DMS 273 (cell line): ENCODE measurements around the gene DRAXIN.
A peak's percentile ranks its signal among the peaks of the same experiment; 100 is the strongest.

Source experiments
- DNase-seq: peaks from one replicate; lab custom pipeline; 2025; ENCODE audit not compliant: unreplicated experiment; lab: John Stamatoyannopoulos, UW

Gene DRAXIN

DNA sequence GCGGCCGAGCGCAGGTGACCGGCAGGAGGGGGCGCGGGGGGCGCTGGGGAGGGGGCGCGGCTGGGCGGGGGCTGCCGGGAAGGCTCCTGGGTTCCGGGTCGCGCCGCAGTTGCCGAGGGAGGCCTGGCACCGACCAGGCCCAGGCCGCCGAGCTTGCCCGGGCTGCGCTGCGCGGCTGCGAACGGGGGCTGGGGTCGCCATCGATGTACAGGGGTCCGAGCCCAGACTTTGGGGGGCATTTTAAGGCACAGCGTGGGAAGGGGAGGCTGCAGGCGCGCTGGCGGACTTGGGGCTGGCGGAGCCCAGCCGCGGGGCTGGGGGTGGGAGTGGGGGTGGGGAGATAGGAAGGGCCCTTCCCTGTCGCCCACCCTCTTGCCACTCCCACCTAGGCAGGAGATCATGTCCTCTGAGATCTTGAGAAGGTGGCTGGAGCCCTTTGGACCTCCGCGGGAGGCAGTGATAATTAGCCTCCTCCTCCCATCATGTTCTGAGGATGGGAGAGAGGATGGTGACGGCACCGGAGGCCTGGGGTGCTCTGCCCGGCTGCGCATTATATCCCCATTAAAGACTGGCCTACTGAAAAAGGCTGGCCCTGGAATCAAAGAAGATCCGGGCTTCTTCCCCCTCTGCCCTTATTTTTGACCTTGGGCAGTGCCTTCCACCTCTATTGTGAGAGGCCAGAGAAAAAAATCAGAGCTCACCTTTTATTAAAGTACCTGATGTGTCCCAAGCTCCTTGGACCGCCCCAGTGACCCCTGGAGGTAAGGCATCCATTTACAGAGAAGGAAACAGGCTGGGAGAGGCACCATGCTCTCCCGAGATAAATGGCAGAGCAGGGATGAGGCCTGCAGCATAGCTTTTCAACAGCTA, 36.3 kb upstream of the DRAXIN start:
- DNase-seq: no peak

DNA sequence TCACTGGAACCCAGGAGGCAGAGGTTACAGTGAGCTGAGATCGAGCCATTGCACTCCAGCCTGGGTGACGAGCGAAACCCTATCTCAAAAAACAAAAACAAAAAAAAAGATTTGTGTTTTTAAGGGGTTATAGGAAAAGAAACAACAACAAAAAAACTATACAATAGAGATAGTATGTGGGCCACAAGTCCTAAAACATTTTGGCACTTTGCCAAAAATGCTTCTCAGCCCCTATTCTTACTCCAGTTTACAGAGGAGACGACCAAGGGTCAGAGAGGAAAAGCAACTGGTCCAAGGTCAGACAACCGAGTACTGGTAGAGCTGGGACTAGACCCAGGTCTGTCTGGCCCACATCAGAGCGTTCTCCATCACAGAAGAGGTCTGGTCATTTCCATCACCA, 33.9 kb upstream of the DRAXIN start:
- peak; percentile 36 for DNase-seq

DNA sequence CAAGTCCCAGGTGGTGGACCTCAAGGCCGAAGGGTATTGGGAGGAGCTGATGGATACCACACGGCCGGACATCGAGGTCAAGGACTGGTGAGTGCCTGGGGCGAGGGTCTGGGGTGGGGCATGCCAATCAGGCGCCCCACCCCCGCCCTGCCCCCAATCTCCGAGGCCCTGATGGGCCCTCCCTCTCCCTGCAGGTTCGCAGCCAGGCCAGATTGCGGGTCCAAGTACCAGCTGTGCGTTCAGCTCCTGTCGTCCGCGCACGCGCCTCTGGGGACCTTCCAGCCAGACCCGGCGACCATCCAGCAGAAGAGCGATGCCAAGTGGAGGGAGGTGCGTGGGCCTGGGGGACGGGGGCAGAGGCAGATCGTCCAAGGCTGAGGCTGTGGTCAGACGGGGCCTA, 33.0 kb upstream of the DRAXIN start:
- no peak for DNase-seq

DNA sequence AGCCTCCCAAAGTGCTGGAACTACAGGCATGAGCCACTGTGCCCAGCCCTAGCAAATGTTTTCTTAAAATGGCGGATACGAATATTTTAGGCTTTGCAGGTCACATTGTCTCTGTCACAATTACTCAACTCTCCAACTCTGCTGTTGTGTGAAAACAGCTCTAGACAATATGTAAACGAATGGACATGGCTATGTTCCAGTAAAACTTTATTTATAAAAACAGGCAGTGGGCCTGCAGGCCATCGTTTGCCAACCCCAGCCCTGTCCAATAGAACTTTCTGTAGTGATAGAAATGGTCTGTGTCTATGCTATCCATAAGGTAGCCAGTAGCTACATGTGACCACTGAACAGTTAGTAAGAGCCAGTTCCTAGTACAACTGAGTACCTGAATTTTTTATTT, 31.8 kb upstream of the DRAXIN start:
- no peak for DNase-seq

DNA sequence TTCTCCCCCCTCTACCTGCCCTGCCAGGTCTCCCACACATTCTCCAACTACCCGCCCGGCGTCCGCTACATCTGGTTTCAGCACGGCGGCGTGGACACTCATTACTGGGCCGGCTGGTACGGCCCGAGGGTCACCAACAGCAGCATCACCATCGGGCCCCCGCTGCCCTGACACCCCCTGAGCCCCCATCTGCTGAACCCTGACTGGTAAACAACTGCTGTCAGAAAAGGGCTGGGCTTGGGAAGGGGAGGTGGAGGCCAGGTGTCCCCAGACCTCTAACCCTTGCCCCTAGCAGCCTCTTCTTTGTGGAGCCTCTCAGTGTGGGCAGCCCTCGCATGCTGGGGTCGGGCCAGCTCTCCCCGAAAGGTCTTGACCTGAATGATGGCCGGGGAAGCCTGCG, 30.4 kb upstream of the DRAXIN start:
- no peak for DNase-seq

DNA sequence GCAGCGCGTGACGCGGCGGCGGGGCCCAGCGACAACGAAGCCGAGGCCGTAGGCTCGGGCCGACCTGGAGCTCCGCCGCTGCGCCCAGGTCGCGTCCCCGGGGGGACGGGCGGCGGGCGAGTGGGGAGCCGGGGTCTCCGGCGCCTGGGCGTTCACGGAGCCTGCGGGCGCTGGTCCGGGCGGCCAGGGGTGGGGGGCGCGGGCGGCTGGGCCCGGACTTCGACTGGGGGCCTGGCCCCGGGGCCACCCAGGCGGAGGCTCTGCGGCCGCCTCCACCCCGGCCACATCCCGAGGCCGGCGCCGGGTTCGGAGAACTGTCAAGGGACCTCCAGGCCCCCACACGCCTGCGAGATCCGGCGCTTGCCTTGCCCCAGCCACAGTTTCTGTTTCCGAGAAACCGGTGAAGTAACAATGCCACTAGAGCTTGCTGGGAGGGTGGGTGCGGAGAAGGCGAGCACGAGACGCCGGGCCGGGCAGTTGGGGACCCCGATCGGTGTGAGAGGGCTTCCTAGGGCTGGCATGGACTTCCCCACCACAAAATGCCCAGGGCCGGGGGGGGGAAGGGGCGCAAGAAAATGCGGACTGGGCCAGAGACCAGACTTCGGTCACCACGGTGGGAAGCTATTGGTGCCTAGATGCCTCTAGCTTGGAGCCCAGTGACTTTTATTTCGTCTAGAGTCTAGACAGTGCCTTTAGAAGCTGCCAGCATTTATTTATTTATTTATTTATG, 27.0 kb upstream of the DRAXIN start:
- peak; percentile 66 for DNase-seq

DNA sequence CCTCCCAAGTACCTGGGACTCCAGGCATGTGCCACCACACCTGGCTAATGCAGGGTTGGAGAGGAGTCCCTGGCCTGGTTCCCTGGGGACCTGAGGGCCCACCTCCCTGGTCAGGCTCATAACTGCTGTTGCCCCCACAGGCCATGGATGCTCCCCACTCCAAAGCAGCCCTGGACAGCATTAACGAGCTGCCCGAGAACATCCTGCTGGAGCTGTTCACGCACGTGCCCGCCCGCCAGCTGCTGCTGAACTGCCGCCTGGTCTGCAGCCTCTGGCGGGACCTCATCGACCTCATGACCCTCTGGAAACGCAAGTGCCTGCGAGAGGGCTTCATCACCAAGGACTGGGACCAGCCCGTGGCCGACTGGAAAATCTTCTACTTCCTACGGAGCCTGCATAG, 23.0 kb upstream of the DRAXIN start:
- DNase-seq: no peak

DNA sequence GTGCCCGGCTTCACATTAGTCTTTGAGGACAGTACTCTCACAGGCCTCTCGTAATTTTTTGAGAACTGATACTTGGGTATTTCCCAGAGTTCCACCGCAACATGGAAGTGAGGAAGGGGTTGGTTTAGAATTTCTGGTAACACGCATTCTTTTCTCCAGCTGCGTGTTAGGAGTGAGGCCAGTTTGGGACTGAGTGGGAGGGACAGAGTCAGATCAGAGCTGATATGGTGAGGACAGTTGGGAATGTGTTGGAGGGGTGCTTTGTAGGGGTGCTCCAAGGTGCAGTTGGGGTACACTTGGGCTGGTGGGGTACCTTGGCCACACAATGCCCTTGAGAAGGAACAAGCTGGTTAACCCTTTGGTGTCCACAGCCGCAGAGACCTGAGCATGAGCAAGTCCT, 20.8 kb upstream of the DRAXIN start:
- DNase-seq: no peak

DNA sequence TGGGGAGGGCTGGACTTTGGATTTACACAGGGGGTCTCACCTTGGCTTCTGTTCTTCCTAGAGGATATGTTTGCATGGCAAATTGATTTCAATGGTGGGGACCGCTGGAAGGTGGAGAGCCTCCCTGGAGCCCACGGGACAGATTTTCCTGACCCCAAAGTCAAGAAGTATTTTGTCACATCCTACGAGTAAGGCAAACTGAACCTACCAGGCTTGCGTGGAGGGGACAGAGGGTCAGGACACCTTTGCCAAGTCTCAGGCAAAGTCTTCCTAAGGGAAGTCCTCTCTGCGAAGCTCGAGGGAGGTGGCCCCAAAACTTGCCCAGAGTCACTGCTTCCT, 20.3 kb upstream of the DRAXIN start:
- DNase-seq: no peak

DNA sequence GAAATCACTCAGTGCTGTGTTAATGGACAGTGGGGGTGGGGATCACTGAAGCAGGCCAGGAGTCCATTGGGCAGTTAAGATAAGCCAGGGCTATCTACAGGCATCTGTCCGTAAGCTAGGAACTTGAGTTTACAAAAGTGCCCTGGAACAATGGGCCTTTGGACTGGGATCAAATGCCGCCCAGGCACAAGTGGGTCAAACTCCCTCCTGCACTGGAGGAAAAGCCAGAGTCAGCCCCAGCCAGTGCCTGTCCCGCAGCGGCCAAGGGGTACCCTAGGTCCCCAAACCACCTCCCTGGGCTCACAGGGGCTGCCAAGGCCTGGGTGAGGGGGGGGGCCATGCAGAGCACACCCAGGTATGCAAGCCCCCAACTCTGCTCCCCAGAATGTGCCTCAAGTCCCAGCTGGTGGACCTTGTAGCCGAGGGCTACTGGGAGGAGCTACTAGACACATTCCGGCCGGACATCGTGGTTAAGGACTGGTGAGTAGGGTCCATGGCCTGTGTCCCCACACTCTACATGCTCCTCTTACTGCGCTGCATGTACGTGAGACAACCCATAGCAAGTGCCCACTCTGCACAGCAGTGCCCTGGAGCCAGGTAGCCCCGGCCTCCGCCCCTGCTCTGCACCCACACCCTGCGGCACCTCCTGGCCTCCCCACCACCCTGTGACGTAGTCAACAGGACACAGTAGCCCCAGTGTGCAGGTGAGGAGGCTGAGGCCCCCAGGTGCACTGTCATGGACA, 19.8 kb upstream of the DRAXIN start:
- DNase-seq: no peak

DNA sequence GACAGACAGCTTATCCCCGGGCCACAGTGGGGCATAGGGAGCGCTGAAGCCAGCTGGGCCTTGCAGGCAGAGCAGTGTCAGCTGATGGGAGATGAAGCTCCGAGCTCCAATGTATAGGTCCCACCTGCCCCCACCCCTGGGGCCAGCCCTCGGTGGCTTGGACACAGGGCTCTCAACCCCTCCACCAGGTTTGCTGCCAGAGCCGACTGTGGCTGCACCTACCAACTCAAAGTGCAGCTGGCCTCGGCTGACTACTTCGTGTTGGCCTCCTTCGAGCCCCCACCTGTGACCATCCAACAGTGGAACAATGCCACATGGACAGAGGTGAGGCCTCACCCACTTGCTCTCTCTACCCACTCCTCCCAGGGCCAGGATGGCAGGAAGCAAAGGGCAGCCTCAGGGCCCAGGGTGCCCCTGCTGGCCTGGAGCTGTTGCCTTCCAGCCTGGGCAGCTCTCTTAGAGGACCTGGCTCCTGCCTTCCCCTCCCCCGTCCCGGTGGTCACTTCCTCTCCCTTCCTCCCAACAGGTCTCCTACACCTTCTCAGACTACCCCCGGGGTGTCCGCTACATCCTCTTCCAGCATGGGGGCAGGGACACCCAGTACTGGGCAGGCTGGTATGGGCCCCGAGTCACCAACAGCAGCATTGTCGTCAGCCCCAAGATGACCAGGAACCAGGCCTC, 18.3 kb upstream of the DRAXIN start:
- DNase-seq: no peak

DNA sequence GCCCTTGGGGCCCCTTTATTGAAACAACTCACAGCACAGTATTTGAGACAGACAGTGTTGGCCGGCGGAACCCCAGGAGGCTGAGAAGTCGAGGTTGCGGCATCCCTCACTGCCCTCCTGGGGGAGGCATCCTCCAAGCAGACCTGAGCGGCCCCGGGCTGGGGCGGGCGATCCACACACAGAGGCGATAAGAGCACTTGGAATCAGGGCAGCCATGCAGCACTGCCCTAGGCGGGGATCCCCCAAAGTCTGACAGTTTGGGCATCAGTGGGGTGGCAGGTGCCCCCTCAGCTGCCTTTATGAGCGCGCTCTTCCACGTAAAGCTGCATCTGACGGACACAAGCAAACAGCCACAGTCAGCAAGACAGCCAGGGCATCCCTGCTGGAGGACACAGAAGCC, 17.0 kb upstream of the DRAXIN start:
- no peak for DNase-seq

DNA sequence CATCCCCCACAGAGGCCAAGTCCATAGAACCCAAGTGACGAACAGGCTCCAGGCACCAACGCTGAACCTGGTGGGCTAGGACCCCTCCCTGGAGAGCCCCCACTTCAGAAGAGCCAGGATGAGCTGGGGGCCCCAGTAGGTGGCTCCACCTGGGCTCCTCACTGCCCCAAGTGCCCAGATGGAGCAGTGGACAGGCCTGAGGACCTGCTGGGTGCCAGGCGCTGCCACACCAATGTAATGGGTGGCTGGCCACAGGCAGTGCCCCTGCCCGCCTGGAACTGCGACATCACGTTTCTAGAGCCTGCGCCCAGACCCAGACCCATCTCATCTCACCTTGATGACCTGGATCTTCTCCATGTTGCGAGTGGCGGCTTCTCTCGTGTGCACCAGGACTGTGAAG, 16.2 kb upstream of the DRAXIN start:
- no peak for DNase-seq

DNA sequence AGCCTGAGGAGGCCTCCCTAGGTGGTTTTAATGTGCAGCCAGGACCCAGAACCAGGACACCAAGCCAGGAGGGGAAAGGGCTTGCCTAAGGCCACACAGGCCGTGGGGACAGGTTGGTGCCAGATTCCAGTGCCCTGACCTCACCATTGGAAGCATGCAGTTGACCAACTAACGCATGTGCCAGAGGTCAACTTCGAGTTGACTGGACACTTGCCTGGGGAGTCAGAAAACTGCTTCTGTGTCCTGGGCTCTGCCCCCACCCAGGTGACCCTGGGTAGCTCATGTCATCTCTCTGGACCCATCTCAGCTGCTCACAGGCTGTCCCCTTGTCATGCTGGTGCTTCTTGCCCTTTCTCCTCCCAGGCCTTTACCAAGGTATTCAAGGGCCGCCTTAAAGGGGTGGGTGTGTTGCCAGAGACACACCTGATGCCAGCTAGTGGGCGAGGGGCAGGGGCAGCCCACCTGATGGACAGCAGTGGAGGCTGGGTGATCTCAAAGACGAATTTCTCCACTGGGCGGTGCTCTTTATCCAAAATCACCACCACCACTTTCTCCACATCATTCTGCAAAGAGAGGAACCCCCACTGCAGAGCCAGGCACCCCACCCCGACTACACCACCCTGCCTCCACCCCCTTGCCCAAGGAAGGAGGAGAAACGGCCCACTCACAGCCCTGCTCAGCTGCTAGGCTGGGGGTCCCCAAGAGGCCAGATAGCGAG, 15.0 kb upstream of the DRAXIN start:
- no peak for DNase-seq

DNA sequence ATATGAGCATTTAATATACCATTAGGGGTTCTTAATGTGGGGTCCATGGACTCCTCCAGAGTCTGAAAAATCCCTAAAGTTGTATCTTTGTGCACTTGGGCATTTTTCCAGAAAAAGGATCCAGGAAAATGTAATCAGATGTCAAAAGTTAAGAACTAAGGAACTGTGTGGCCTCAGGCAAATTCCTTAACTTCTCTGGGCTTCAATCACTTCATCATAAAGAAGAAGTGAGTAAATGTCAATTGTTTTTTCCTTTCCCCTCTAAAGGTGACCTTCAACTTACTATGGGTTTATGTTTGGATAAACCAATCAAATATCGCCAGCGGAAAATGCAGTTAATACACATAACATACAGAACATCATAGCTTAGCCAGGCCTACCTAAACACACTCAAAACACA, 13.1 kb upstream of the DRAXIN start:
- no peak for DNase-seq

DNA sequence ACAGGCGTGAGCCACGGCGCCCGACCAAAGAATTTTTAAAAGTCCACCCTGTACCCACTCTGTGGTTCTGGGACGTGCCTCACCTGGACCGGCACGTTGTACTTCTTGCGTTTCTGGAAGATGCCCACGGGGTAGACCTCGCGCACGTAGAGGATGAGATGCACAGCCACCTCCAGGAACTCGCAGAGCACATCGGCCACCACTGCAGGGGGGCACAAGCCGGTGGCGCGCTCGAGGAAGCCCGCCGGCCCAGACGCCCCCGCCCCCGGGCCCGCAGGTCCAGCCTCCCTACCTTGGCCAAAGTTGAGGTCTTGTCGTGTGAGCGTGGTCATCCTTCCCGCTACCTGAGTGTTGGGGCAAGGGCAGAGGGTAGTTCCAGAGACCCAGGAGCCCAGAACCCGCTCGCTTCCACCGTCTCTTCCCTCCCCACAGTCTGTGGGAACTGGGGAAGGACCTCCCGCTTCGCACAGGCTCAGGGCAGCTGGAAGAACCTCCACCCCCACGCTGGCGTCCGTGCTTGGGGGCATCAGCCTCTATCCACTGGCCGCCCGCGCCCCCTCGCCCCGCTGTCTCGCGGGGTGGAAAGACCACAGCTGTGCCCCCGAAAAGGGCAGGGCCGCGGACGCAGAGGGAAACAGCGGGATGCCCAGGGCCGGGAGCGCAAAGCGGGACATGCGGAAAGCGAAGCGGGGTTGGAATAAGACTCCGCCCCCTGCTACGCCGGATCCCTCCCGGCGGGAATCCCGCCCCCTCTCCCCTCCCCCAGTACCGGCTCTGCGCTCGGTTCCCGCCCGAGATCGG, 11.0 kb upstream of the DRAXIN start:
- DNase-seq: no peak

DNA sequence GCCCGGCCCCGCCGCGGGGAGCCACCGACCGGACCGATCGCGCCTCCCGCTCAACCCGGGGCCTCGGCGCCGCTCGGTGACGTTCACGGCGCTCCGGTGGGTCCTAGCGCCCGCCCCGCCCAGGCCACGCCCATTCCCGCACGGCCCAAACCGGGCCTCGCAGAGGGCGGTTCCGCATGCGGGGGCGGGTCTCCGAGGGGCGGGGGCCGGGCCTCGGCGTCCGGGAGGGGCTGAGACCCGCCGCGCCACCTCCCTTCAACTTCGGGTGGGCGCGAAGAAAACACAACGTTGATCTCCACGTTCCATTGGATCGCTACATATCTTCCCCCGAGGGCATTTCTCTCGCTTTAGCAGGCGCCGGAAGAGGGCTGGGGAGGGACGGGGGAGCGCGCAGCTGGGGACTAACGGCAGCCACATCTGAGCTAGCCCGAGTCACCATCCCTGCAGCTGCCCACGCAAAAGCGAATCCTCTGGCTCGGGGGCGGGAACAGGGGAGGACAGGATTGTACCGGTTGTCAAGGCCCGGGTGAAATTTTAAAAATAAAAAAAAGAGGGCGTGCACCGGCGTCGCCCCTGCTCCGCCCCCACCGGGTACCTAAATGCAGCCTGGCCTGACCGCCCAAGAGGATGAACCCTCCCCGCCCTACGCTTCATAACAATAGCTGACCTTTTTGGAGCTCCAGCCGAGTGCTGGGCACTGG, 10.3 kb upstream of the DRAXIN start, which contains the start of gene MAD2L2:
MAD2L2 (minus strand) TSS at position 78 of the 701 bp plus-strand sequence. CDS start 547 bp downstream, outside the sequence.
- DNase-seq: peak; percentile 93

DNA sequence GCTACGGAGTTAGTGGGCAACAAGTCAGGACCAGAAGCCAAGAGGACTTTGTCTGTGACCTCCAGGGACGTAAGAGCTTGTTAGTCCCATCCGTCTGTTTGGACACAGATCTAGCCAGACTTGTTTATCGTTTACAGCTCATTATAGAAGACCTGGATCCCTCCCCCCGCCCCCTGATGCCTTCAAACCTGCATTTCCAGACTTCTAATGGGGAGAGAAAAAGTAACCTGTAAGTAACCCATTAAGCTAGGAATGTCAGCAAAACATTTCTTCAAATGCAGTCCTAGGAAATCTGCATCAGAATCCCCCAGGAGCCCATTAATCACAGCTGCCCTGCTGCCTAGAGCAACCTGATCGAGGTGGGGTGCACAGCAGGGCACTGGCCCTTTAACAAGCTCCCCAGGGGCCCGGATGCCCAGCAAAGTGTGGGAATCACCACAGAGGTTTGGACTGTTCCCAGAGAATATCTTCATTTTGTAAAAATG, 9.2 kb upstream of the DRAXIN start:
- no peak for DNase-seq

DNA sequence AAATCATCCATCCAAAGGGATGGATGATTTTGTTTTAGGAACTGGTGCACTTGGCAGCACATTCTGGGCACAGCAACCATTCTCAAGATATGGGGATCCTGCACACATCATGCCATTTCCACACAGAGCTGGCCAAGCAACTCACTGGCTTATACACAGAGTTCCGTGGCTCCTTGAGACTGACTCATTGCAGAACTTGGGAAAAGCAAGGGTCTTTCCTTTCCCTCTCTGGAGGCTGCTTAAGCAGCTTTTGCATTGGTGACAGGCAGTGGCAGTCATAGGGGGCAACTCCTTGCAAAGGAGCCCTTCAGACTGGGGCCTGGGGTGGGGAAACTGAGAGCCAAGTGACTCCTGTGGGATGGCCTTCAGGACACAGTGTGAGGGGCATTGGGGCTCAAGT, 8.7 kb upstream of the DRAXIN start:
- DNase-seq: no peak
